AG04450 (cell line): Measurements from ENCODE around the gene PRAMEF12. TPM values are rescaled to one million over a fixed set of nuclear protein-coding genes. Genes with fewer than 3 reads are reported as not detected.
"Not testable (repeated sequence)": the region's sequence is repeated elsewhere in the genome, so short reads cannot be mapped to it uniquely, and the experiment has no call there.

ENCODE experiments used
- CTCF ChIA-PET: fragments of 300-600, 350-600 bp; formaldehyde crosslinking; extraction: SDS; loops from one replicate; lab custom pipeline; 2022; ENCODE audit warnings: antibody characterized with exemption, inconsistent platforms; lab: Charles Lee
- POLR2A ChIA-PET: fragments of 350-600 bp; formaldehyde crosslinking; extraction: SDS; loops from one replicate; lab custom pipeline; 2021; ENCODE audit warnings: antibody characterized with exemption, inconsistent platforms; lab: Yijun Ruan, JAX
- DNase-seq: peaks from one replicate; pipeline ENCODE4 v3.0.0-alpha.2; 2011; ENCODE audit warnings: low read depth, low spot score
- H3K27ac ChIP-seq: one replicate; pipeline ENCODE4 v1.5.1; 2012; ENCODE audit warnings: low read depth, low read length, control low read depth
- H3K27me3 ChIP-seq: one replicate; pipeline ENCODE4 v1.6.0; 2012; ENCODE audit warnings: low read length; ENCODE audit not compliant: control insufficient read depth, insufficient read depth
- H3K4me3 ChIP-seq: 2 replicates; pipeline ENCODE4 v1.5.1; 2011; ENCODE audit warnings: mild to moderate bottlenecking, low read depth, low read length, control low read depth
- H3K9me3 ChIP-seq: 2 replicates; pipeline ENCODE4 v1.5.1; 2012; ENCODE audit warnings: low read length; ENCODE audit not compliant: control insufficient read depth, insufficient read depth
- polyA plus RNA-seq: library from polyadenylated mRNA; depleted of rRNA; stranded (reverse); fragments of >200 nt; gene quantifications from 2 replicates; pipeline ENCODE4 v1.2.3, GENCODE V29; 2011
- TF ChIP-seq, protein P1 (sequence below): IDR thresholded peaks from 2 replicates; pipeline ENCODE4 v1.5.1; 2011; ENCODE audit warnings: low read depth, low read length, control low read depth, inconsistent platforms

The PRAMEF12 gene
- polyA plus RNA-seq, 1 experiment, result not detected

- H3K27ac ChIP-seq, result no peak overlapping the region
- TF ChIP-seq, protein P1, sequence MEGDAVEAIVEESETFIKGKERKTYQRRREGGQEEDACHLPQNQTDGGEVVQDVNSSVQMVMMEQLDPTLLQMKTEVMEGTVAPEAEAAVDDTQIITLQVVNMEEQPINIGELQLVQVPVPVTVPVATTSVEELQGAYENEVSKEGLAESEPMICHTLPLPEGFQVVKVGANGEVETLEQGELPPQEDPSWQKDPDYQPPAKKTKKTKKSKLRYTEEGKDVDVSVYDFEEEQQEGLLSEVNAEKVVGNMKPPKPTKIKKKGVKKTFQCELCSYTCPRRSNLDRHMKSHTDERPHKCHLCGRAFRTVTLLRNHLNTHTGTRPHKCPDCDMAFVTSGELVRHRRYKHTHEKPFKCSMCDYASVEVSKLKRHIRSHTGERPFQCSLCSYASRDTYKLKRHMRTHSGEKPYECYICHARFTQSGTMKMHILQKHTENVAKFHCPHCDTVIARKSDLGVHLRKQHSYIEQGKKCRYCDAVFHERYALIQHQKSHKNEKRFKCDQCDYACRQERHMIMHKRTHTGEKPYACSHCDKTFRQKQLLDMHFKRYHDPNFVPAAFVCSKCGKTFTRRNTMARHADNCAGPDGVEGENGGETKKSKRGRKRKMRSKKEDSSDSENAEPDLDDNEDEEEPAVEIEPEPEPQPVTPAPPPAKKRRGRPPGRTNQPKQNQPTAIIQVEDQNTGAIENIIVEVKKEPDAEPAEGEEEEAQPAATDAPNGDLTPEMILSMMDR, result no peak
- no peaks in the 10 kb centered on the region for H3K27me3 ChIP-seq
- ChIA-PET POLR2A (no interaction called here), CTCF (no interaction called here)
- H3K9me3 ChIP-seq, result peaks cover 24% of the 10 kb centered on the region
- H3K4me3 ChIP-seq, result no peak overlapping the region
- no peak for DNase-seq
These were observed 25.4 kb downstream of the PRAMEF12 start for GRCh38 chr1:12798911-12799310.

DNA sequence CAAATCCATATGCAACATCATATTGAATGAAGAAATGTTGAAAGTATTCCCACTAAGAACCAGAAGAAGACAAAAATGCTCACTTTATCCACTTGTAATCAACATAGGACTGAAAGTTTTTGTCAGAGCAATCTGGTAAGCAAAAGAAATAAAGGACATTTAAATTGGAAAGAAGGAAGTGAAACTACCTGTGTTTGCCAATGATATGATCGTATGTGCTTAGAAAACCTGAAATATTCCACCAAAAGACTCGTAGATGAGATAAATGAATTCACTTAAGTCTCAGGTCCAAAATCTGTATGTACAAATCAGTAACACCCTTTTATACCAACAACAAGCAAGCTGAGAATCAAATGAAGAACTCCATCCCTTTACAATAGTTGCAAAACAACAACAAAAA, 26.2 kb downstream of the PRAMEF12 start:
- TF ChIP-seq, protein P1, result no peak
- Histone ChIP-seq H3K27ac (no peak overlapping the region), H3K9me3 (peaks cover 24% of the 10 kb centered on the region), H3K4me3 (no peak overlapping the region), H3K27me3 (no peaks in the 10 kb centered on the region)
- ChIA-PET CTCF (no interaction called here), POLR2A (no interaction called here)
- no peak for DNase-seq

DNA sequence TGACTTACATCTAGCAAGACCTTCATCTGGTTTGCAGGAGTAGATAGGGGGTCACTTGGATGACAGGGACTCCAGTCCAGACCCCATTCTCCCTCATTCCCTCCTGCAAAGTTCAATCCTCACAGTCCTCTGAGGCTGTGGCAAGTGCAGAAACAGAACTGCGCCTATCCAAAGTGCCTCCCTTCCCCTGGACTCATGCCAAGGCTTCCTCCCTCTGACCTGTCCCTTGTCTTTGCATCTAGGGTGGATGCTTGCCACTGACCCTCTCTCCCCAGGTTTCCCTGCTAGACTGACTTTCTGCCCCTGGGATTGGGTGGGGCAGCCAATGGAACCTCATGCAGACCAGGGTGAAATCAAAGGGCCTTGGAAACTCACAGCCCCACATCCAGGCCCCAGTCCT, 36.4 kb downstream of the PRAMEF12 start:
- DNase-seq, result no peak
- CTCF ChIA-PET, result no interaction called here
- TF ChIP-seq, protein P1, result no peak
- POLR2A ChIA-PET, result no interaction called here
- peaks cover 37% of the 10 kb centered on the region for H3K9me3 ChIP-seq
- H3K27ac ChIP-seq, result no peak overlapping the region
- no peaks in the 10 kb centered on the region for H3K27me3 ChIP-seq
- H3K4me3 ChIP-seq, result no peak overlapping the region

GRCh38 chr1:12810691-12811408, 37.3 kb downstream of the PRAMEF12 start:
- Histone ChIP-seq H3K4me3 (no peak overlapping the region), H3K27me3 (no peaks in the 10 kb centered on the region), H3K9me3 (peaks cover 37% of the 10 kb centered on the region), H3K27ac (no peak overlapping the region)
- ChIA-PET CTCF (no interaction called here), POLR2A (no interaction called here)
- TF ChIP-seq, protein P1, result no peak
- DNase-seq, result no peak

DNA sequence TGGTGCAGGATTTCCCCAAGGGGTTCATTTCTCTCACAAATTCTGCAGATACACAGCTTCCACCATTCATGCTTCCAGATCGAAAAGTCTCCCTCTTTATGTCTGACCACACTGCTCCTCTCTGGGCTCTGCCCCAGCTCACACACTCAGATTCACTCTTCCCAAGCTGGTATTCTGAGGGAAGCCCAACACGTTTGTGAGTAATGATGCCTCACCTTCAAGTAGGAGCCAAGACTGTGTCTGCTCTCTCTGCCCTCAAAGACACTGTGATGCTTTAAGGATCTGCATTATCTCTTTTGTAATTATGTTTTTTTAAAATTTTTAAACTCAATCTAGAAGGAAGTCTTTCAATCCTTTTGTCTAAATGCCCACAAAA, 37.9 kb downstream of the PRAMEF12 start:
- Histone ChIP-seq H3K27me3 (no peaks in the 10 kb centered on the region), H3K9me3 (peaks cover 35% of the 10 kb centered on the region), H3K27ac (no peak overlapping the region), H3K4me3 (no peak overlapping the region)
- DNase-seq, result no peak
- TF ChIP-seq, protein P1, result no peak
- ChIA-PET CTCF (no interaction called here), POLR2A (no interaction called here)

DNA sequence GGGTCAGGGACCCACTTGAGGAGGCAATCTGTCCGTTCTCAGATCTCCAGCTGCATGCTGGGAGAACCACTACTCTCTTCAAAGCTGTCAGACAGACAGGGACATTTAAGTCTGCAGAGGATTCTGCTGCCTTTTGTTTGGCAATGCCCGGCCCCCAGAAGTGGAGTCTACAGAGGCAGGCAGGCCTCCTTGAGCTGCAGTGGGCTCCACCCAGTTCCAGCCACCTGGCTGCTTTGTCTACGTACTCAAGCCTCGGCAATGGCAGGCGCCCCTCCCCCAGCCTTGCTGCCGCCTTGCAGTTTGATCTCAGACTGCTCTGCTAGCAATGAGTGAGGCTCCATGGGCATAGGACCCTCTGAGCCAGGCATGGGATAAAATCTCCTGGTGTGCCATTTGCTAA, 45.5 kb downstream of the PRAMEF12 start:
- H3K9me3 ChIP-seq, POLR2A ChIA-PET, CTCF ChIA-PET, H3K27ac ChIP-seq, H3K27me3 ChIP-seq, H3K4me3 ChIP-seq, DNase-seq: not testable (repeated sequence)
